Urinary bladder (tissue), 4 donors: ENCODE measurements around the gene OR2M2. TPM values are rescaled to one million over a fixed set of nuclear protein-coding genes. Genes with fewer than 3 reads are reported as not detected.

Experiments used
- DNase-seq: peaks from one replicate; pipeline ENCODE4 v3.0.0-alpha.2; 2015; ENCODE audit errors: extremely low spot score
- H3K27ac ChIP-seq: one replicate; pipeline ENCODE4 v1.5.1; 2013; ENCODE audit warnings: low read depth, mild to moderate bottlenecking, moderate library complexity
- H3K36me3 ChIP-seq: one replicate; pipeline ENCODE4 v1.6.1; 2013; ENCODE audit warnings: mild to moderate bottlenecking, moderate library complexity; ENCODE audit not compliant: insufficient read depth
- H3K4me1 ChIP-seq: one replicate; pipeline ENCODE4 v1.6.1; 2013; ENCODE audit warnings: mild to moderate bottlenecking, moderate library complexity; ENCODE audit not compliant: insufficient read depth
- H3K4me3 ChIP-seq: one replicate; pipeline ENCODE4 v1.5.1; 2013; ENCODE audit warnings: low read depth, low read length
- WGBS: extraction: QIAGEN DNeasy Blood & Tissue Kit; methylation state at CpG from one replicate; pipeline ENCODE4 v1.1.7; 2013; 5-methylcytosine and 5-hydroxymethylcytosine counted together
- polyA plus RNA-seq: library from polyadenylated mRNA; stranded (reverse); fragments of 200-250 nt; gene quantifications from one replicate; pipeline ENCODE4 v1.2.3, GENCODE V29; 2013
- total RNA-seq: library from RNA; depleted of rRNA; stranded (reverse); fragments of >200 nt; gene quantifications from one replicate; pipeline ENCODE4 v1.2.3, GENCODE V29; 2014
- donor health status: healthy with polysubstance abuse.
- donor health status: healthy.

OR2M2 gene, protein sequence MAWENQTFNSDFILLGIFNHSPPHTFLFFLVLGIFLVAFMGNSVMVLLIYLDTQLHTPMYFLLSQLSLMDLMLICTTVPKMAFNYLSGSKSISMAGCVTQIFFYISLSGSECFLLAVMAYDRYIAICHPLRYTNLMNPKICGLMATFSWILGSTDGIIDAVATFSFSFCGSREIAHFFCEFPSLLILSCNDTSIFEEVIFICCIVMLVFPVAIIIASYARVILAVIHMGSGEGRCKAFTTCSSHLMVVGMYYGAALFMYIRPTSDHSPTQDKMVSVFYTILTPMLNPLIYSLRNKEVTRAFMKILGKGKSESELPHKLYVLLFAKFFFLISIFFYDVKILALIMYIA
- not detected for total RNA-seq
- polyA plus RNA-seq = not detected

DNA sequence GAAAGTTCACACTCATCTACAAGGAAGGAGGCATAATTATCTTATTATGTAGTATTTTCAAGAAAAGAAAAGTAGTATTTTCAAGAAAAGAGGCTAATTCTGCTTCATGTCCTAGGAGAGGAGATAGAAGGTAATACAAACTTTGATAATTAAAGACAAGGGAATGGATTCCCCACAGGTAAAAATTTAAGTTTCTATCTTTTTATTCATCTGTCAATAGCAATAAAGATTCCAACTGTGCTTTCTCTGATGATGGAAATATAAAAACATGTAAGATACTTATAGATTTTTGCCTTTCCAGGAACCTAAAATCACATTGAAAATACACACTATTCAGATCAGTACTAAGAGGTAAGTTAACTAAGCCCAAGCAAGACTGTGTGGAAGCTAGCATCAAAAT, at the start of gene OR2M2:
OR2M2 (plus strand) TSS at position 301 of the 400 bp plus-strand sequence. CDS start 5,165 bp downstream, outside the sequence.
- Histone ChIP-seq H3K4me1 (no peaks in the 10 kb centered on the region), H3K4me3 (no peak within 1 kb of the TSS), H3K36me3 (no peaks in the 10 kb centered on the region), H3K27ac (no peak within 1 kb of the TSS)
- no peak for DNase-seq

DNA sequence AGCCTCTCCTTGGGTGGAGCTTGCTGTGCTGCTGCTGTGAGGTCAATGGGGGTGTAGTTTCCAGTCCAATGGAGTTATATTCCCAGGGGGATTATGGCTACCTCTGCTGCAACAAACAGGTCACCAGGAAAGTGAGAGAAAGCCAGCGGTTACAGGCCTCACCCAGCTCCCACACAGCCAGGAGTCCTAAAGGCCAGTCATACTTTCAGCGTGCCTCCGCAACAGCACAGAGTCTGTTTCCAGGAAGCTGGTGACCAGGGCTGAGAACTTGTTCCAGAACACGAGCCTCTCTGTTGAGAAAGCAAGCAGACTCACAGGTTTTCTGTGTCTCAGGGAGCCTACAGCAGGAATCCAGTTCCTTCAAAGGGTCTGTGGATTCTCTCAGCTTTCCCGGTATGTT, 47.0 kb upstream of the OR2M2 start:
- Histone ChIP-seq H3K4me3 (no peak overlapping the region), H3K4me1 (no peaks in the 10 kb centered on the region), H3K36me3 (no peaks in the 10 kb centered on the region), H3K27ac (no peak overlapping the region)
- WGBS = 79% methylated on average over 5 of the region's 5 CpGs
- DNase-seq = no peak

DNA sequence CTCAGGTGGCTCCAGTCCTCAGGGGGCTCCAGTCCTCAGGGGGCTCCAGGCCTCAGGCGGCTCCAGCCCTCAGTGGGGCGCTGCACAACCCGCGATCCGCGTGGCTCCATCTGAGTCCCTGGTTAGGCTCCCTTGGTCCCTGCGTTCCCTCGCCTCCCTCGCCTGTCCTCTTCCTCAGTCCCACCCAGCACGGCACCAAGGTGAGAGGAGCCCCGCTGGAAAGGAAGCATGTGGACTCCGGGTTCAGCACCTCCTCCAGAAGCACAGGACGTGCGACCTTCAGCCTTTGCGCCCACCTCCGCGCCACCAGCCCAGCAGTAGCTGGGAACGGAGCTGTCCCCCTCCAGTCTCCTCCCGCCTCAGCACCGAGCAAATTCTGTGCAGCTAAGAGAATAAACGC, 37.8 kb upstream of the OR2M2 start:
- no peak for DNase-seq

DNA sequence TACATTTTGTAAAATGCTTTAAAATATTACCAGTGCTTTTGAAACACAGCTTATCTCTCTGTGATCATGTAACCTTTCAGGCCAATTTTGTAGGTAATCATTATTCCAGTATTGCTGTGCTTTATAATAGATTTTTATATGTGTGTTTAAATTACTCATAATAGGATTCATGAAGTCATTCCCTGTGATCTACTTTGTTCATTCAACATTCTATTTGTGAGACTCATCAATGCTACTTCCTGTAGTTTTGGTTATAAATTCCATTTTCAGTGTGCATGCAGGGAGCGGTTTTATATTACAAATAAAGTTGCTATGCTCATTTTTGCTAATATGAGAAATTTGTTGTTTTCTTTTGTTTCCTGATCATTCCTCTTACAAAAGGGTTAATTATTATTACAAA, 33.8 kb upstream of the OR2M2 start:
- no peak for DNase-seq
- WGBS = 76% methylated on average over 1 of the region's 1 CpG
- H3K4me3 ChIP-seq = no peak overlapping the region
- no peaks in the 10 kb centered on the region for H3K4me1 ChIP-seq
- no peaks in the 10 kb centered on the region for H3K36me3 ChIP-seq
- no peak overlapping the region for H3K27ac ChIP-seq

More for the DNA sequence above, 37.8 kb upstream of the OR2M2 start:
- Histone ChIP-seq H3K36me3 (no peaks in the 10 kb centered on the region), H3K4me3 (no peak overlapping the region), H3K4me1 (no peaks in the 10 kb centered on the region), H3K27ac (no peak overlapping the region)
- 78% methylated on average over 21 of the region's 21 CpGs for WGBS

DNA sequence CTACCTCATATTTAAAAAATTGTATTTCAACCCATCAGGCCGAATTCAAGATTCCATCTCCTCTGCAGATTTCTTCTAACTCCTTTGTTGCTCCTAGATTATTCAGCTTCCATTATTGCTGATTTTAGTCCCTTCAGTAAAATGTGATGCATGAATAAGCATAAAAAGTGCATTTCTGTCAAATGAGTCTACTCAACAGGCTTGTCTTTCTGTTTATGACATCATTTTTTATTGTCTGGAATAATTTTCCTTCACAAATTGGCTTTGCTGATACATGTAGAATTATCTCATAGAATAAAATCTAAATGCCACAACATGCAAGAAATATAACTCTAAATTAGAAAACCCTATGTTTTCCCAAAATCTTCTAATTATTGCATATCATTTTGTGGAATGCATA, 31.3 kb upstream of the OR2M2 start:
- WGBS = 38% methylated on average over 1 of the region's 1 CpG
- no peaks in the 10 kb centered on the region for H3K4me1 ChIP-seq
- no peaks in the 10 kb centered on the region for H3K36me3 ChIP-seq
- H3K4me3 ChIP-seq = no peak overlapping the region
- no peak overlapping the region for H3K27ac ChIP-seq
- no peak for DNase-seq

DNA sequence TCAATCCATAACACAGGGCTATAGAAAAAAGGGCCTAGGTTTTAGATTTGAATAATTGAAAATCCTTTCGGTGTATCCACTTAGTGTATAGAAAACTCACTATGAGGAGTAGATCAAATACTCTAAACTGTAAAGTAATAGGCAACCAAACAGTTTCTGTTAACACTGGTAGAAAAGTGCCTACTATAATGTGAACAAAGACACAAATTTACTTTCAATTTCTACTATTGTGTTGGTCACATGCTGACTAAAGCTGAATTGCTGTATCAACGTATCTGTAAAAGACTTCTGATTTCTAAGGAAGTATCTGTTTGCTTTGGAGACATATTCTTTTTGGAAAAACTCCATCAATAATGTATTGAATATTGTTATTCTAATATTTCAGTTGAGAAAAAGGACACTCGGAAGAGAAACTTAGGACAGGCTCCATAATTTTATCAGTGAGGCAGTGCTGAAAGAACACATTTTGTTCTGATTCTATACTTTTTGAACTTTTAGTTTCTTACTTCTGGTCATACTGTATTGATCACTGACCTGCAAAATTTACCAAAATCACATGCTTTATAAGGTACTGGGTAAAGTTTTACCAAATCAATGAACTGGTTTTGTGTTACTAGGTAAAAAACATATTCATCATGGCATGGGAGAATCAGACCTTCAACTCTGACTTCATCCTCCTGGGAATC, 30.0 kb upstream of the OR2M2 start, which contains the start of gene OR2M5:
OR2M5 (plus strand) TSS at position 636 of the 686 bp plus-strand sequence; CDS start at position 636, 0 bp downstream.
- no peak for DNase-seq
- Histone ChIP-seq H3K4me1 (no peaks in the 10 kb centered on the region), H3K27ac (no peak within 1 kb of the TSS), H3K4me3 (no peak within 1 kb of the TSS), H3K36me3 (no peaks in the 10 kb centered on the region)
- 81% methylated on average over 3 of the region's 3 CpGs for WGBS

DNA sequence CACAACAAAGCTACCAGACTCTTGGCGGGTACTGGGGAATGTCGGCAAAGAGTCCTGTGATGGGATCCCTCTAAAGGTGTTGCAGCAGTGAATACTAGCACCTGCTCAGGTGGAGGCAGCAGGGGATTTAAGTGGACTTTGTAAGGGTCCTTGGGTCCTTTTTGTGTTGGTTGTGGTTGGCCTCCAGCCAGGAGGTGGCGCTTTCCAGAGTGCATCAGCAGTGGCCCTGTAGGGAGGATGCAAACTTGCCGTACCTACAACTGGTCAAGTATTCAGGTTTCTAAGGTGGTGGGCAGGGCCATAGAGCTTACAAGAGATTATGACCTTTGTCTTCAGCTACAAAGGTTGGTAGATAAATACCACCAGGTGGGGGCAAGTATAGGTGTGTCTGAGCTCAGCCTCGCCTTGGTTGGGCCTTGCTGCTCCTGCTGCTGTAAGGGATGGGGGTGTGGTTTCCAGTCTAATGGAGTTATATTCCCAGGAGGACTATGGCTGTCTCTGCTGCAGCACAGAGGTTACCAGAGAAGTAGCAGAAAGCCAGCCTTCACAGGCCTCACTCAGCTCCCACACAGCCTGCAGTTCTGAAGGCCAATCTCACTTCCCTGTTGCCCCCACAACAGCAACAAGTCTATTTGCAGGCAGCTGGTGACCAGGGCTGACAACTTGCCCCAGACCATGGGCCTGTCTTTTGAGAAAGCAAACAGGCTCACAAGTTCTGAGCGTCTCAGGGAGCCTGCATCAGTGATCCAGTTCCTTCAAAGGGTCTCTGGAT, 22.4 kb upstream of the OR2M2 start:
- H3K27ac ChIP-seq = no peak overlapping the region
- 85% methylated on average over 6 of the region's 6 CpGs for whole genome bisulfite sequencing
- no peaks in the 10 kb centered on the region for H3K36me3 ChIP-seq
- no peak for DNase-seq
- H3K4me3 ChIP-seq = no peak overlapping the region
- H3K4me1 ChIP-seq = no peaks in the 10 kb centered on the region

DNA sequence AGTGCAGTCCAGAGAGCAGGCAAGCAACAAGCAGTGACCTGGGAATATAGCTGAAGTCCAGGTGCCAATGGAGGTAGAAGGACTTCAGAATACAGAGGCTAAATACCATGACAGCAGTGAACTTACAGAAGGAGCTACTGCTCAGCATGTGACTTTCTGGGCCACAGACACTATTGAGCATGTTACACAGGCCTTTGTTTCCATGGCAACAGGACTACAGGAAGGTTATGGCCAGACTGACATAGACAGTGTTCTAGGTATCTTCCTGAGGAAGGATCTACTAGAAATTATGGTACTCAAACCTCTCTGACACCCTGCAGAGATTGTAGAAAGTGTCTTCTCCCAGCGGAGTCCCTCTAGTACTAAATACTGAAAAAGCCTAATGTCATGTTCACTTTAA, 18.7 kb upstream of the OR2M2 start:
- WGBS = 33% methylated on average over 1 of the region's 1 CpG

DNA sequence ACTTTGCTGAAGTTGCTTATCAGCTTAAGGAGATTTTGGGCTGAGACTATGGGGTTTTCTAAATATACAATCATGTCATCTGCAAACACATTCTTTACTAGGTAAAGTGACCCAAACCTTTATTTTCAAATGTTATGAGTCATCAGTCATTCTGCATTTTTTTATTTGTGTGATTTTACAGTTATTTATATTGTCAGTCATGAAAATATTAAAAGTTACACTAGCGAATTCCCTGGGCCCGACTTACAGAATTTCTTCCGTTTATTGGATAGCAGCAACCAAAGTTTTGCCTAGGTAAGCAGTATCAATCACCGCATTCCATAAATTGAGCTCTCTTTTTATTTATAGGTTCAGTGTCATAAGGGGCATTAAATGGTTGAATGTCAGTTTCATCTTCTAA, 15.9 kb upstream of the OR2M2 start:
- DNase-seq = no peak
- H3K4me1 ChIP-seq = no peaks in the 10 kb centered on the region
- no peak overlapping the region for H3K4me3 ChIP-seq
- no peaks in the 10 kb centered on the region for H3K36me3 ChIP-seq
- 91% methylated on average over 4 of the region's 4 CpGs for WGBS
- H3K27ac ChIP-seq = no peak overlapping the region

More for the DNA sequence above, 18.7 kb upstream of the OR2M2 start:
- DNase-seq = no peak
- no peaks in the 10 kb centered on the region for H3K4me1 ChIP-seq
- no peak overlapping the region for H3K4me3 ChIP-seq
- H3K27ac ChIP-seq = no peak overlapping the region
- no peaks in the 10 kb centered on the region for H3K36me3 ChIP-seq

DNA sequence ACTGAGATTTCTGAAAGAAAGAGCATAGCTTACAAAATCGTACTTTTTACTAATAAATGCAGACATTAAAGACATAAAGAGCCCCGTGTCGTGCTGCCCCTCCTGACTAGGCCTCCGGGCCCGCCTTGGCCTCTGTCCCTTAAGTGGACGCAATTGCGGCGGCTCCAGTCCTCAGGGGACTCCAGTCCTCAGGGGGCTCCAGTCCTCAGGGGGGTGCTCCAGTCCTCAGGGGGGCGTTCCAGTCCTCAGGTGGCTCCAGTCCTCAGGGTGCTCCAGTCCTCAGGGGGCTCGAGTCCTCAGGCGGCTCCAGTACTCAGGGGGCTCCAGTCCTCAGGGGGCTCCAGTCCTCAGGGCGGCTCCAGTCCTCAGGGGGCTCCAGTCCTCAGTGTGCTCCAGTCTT, 10.6 kb upstream of the OR2M2 start:
- Histone ChIP-seq H3K4me3 (no peak overlapping the region), H3K27ac (no peak overlapping the region), H3K36me3 (no peaks in the 10 kb centered on the region), H3K4me1 (no peaks in the 10 kb centered on the region)
- DNase-seq = no peak
- 83% methylated on average over 12 of the region's 12 CpGs for WGBS

DNA sequence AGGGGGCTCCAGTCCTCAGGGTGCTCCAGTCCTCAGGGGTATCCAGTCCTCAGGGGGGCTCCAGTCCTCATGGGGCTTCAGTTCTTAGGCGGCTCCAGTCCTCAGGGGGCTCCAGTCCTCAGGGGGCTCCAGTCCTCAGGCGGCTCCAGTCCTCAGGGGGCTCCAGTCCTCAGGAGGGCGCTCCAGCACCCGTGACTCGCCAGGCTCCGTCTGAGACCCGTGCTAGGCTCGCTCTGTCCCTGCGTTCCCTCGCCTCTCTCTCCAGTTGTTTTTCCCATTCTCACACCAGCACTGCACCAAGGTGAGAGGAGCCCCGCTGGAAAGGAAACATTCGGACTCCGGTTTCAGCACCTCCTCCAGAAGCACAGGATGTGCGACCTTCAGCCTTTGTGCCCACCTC, 9.4 kb upstream of the OR2M2 start:
- H3K27ac ChIP-seq = no peak overlapping the region
- WGBS = 92% methylated on average over 14 of the region's 14 CpGs
- H3K36me3 ChIP-seq = no peaks in the 10 kb centered on the region
- DNase-seq = no peak
- H3K4me1 ChIP-seq = no peaks in the 10 kb centered on the region
- no peak overlapping the region for H3K4me3 ChIP-seq

DNA sequence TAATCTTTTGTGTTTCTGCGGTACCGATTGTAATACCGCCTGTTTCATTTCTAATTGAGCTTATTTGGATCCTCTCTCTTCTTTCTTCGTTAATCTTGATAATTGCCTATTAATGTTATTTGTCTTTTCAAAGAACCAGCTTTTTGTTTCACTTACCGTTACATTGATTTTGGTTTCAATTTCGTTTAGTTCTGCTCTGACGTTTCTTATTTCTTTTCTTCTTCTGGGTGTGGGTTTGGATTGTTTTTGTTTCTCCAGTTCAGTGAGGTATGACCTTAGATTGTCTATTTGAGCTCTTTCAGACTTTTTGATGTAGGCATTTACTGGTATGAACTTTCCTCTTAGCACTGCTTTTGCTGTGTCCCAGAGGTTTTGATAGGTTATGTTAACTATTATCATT, 9.4 kb downstream of the OR2M2 start:
- no peak for DNase-seq
- Histone ChIP-seq H3K4me1 (no peaks in the 10 kb centered on the region), H3K27ac (no peak overlapping the region), H3K36me3 (no peaks in the 10 kb centered on the region), H3K4me3 (no peak overlapping the region)
- WGBS = 63% methylated on average over 7 of the region's 7 CpGs

DNA sequence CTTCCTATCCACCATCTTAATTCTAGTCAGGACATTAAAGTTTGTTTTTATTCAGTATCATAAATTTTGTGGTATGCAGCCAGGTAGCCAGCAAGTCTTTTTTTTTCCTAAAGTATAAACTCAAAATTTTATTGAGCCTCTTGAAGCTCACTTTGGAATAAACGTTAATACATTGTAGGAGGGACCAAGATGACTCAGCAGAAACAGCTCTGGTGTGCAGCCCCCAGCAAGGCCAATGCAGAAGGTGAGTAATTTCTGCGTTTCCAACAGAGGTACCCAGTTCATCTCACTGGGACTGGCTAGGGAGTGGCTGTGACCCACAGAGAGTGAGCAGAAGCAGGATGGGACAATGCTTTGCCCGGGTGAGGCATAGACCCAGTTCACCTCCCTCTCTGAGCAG, 12.7 kb downstream of the OR2M2 start:
- Histone ChIP-seq H3K27ac (no peak overlapping the region), H3K4me1 (no peaks in the 10 kb centered on the region), H3K4me3 (no peak overlapping the region), H3K36me3 (no peaks in the 10 kb centered on the region)
- 69% methylated on average over 3 of the region's 3 CpGs for WGBS
- no peak for DNase-seq

DNA sequence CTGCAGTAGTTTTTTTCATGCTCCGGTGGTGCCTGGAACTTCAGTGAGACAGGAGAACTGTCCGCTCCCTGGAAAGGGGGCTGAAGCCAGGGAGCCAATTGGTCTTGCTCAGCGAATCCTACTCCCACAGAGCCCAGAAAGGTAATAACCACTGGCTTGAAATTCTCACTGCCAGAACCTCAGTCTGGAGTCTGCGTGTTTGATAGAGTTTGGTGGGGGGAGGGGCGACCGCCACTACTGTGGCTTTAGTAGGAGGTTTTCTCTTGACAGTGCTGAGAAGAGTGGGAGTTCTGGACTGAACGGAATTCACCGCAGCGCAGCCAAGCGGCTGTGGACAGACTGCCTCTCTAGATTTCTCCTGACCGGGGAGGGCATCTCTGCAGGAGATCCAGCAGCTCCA, 14.4 kb downstream of the OR2M2 start:
- 42% methylated on average over 11 of the region's 11 CpGs for WGBS
- Histone ChIP-seq H3K36me3 (no peaks in the 10 kb centered on the region), H3K27ac (no peak overlapping the region), H3K4me1 (no peaks in the 10 kb centered on the region), H3K4me3 (no peak overlapping the region)
- no peak for DNase-seq
